ENCODE measurements around the gene DMGDH.

- TF ChIP-seq, protein P1, sequence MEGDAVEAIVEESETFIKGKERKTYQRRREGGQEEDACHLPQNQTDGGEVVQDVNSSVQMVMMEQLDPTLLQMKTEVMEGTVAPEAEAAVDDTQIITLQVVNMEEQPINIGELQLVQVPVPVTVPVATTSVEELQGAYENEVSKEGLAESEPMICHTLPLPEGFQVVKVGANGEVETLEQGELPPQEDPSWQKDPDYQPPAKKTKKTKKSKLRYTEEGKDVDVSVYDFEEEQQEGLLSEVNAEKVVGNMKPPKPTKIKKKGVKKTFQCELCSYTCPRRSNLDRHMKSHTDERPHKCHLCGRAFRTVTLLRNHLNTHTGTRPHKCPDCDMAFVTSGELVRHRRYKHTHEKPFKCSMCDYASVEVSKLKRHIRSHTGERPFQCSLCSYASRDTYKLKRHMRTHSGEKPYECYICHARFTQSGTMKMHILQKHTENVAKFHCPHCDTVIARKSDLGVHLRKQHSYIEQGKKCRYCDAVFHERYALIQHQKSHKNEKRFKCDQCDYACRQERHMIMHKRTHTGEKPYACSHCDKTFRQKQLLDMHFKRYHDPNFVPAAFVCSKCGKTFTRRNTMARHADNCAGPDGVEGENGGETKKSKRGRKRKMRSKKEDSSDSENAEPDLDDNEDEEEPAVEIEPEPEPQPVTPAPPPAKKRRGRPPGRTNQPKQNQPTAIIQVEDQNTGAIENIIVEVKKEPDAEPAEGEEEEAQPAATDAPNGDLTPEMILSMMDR (IDR thresholded peaks at IDR 0.05; ENCODE audit: borderline replicate concordance, extremely low read depth, low read length, poor library complexity, severe bottlenecking): no peak
- no peak for TF ChIP-seq EZH2 (IDR thresholded peaks at IDR 0.05; ENCODE audit: borderline replicate concordance, low read depth, low read length, severe bottlenecking)
Observed at GRCh38 chr5:78971998-78972397, 97.5 kb downstream of the DMGDH start.

Data from DND-41 (cell line).